HG03025 (cell line): Measurements from ENCODE around the gene PTPRG.

Experiments used
- ATAC-seq: cut with Tn5 transposase; IDR thresholded peaks from one replicate; pipeline ENCODE4 v1.9.1; 2021; ENCODE audit warnings: mild to moderate bottlenecking, moderate library complexity; ENCODE audit not compliant: unreplicated experiment, low FRiP score

The PTPRG gene

DNA sequence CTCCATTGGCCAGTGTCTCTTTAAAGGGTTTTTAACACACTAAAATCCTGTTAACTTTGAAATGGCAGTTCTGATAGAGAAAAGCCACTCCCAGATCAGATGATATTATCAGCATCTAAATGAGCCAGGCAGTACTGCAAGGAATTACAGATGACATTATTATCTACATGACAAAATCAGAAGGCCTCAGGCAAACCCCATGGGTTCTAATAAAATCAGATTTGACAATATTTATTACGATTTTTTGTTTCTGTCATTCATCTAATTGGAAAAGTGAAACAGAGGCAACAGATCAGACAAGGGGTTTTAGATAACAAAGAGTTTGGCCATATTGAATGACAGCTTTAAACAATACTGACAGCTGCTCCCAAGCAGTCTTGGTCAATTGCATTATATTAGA is 699.3 kb downstream of the PTPRG start:
- ATAC-seq = no peak

DNA sequence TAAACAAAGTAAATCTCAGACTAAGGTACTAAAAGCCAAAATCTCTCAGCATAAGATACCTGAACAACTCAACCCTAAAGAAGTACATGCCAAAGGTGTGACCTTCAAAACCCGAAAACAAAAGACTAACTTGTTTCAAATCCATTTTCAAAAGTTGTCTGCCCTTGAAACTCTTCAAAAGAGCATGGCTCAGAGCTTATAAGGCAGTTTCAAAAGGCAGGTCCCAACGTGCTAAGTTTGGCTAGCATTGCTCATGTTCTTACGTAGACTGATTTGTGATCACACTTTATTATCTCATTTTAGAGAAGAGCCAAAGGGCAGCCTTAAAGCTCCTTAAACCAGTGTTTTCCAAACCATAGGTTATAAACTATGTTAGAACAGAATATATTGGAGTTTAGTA is 699.8 kb downstream of the PTPRG start:
- ATAC-seq = no peak

DNA sequence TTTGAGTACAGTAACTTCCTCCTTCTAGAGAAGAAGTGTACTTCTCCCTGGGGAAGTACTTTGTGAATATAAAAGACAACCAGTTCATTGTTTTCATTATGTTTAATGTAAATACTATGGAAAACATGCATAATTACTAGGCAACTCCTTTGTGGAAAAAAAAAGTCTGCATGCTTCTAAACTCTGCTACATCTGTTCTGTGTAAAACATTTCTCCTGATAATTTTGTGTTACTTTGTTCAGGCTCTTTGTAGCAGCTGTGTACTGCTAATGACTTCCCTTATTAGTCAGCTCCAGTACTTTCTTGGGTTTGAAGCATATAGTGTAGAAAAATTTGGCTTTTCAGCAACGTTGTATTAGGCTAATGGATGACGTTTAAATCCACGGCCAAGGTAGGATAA is 700.4 kb downstream of the PTPRG start:
- ATAC-seq = no peak

DNA sequence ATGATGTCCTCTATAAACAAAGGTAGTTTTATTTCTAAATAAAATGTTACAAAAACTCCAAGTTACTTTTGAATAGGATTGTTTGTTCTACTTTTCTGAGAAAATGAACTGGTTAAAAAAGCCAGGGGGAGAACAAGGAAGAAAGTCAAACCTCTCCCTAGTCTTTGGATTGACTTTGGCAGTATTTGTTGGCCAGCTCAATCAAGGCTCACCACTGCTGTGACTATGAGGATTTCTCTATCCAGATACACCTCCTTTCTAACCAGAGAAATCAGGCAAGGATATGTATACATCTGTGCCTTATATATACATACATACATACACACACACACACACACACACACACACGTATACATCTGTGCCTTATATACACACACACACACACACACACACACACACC is 704.2 kb downstream of the PTPRG start:
- no peak for ATAC-seq

DNA sequence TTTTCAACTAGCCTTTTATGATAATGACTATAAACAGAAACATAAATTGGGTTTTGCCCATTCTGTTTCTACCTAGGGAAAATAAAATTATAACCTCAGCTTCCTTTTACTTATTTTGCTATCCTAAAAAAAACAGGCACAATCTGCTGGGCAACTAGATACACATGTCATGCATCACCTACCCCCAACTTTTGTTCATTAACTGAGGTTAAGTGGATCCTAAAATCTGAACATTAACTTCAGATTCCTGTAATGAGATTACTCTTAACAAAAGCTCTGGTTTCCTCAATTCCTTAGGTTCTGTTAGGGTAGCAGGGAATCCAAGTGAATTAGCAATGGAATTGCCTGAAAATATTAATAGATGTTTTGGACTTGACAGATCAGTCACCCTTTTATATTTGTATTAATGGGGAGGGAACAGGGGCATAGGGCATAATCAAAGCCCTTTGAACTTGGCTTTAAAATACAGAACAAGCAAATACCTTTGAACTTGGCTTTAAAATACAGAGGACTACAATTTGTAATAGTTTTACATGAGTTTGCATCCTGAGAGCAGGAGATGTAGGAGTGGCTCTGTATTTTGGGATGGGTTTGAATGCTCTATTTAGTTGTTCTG is 705.4 kb downstream of the PTPRG start:
- no peak for ATAC-seq

DNA sequence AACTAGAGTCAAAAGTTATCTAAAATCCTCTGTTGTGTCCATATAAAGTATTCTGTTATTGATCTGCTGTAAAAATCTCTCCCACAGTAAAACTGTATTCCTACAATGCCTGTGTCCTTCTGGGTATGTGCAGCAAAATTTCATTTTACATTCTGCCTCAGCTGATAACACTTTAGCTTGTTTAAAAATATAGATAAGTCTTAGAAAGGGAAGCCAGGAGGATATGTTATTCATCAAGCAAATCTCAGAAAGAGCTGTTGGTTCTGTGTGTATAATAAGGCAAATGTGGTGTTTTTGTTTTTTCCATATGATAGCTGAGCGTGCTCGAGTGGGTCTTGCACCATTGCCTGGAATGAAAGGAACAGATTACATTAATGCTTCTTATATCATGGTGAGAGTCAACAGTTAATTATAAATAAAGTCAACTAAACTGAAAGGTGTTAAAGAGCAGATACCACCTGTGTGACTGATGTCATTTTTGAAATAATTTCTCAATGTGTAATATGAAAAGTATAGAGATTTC is 715.3 kb downstream of the PTPRG start:
- no peak for ATAC-seq

DNA sequence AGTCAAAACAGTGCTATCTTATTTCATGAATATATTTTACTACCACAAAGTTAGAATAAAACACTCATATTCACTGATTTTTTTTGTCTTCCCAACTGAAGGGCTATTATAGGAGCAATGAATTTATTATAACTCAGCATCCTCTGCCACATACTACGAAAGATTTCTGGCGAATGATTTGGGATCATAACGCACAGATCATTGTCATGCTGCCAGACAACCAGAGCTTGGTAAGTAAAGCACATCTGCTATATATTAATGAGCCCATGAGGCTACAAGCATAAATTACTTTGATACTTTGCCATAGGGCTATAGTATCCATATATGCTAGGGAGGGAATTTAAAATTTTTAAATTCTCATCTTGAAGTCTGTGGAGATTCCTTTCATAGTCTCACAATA is 716.1 kb downstream of the PTPRG start:
- ATAC-seq = no peak

DNA sequence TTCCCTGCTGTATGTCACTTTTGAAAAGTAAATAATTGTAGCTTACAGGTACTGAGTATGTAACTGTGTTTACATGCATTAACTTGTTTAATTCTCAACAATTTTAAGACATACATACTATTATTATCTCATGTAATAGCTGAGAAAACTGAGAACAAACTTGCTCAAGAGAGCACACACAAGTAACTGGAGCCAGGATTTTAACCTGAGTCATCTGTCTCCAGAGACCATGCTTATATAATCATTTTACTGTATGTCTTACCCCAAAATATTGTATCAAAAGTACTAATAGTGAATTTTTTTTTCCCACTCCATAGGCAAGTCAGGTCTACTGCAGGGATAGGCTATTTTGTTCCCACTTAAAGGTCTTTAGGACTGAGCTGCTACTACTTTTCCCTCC is 716.6 kb downstream of the PTPRG start:
- ATAC-seq = no peak

DNA sequence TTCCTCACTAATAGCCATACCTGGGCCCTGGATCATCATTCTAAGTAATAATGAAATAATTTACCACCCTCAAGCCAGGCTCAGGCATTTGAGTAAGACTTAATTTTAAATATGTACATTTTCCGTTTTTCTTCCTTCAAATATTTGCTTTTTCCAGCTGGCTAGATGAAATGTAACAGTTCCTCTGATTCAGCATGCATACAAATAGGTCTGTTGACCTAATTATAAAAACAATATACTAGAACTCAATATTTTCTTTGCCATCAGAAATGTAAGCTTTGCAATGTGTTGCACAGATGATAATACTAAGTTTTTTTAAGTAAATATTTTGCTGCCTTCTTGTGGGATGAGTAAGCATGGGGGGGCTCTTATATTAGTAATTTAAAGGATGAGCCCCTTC is 720.4 kb downstream of the PTPRG start:
- ATAC-seq = no peak

DNA sequence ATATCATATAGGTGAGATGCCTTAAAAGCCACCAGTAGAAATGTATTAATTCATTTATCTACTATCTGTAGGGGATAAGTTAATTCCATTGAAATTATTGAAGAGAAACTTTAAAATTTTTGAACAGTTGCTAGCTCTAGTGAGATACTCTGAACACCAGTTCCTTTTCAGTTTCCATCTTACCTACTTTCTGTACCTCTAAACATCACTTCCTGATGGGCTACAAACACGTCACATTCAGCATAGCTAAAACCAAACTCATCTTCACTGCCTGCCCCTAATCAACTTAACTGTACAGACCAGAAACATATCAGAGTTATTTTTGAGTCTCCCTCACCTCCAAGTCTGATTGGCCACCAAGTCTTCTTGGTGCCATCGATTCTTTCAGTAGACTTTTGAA is 723.1 kb downstream of the PTPRG start:
- no peak for ATAC-seq

DNA sequence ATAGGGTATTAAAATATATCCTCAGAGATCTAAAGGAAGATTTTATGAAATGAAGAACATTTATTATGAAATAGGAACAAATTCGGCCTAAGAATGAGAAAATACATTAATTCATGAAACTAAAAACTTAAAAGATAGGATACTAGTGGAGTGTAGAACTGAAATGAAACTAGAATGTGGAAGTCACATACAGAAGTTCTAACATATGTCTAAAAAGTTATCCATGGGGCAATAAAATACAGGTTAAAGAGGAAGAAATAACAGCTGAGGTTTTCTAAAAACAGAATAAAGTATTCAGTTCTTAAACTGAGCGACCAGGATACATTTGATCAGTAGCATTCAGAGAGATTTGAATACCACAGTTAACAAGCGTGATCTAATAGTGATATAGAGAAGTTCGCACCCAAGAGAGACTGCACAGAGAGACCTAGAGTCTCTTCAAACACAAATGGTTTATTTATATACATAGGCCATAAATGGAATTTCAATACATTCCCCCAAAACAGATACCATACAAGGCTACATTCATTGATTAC is 726.1 kb downstream of the PTPRG start:
- ATAC-seq = no peak

DNA sequence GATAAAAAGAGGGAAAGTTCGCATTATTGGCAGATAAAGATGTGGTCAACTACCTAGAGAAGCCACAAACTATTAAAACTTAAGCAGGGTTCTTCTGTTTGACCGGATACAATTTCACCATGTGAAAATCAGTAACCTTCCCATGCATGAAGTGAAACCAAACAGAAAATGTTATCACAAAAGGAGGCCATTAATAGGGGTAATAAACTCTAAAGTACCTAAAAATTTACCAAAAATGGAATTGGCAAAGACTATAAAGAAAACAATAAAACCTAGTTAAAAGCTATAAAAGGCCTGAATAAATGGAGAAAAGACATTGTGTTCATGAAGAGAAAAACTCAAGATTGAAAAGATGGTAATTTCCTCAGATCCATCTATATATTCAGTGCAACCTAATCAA is 728.6 kb downstream of the PTPRG start:
- no peak for ATAC-seq

DNA sequence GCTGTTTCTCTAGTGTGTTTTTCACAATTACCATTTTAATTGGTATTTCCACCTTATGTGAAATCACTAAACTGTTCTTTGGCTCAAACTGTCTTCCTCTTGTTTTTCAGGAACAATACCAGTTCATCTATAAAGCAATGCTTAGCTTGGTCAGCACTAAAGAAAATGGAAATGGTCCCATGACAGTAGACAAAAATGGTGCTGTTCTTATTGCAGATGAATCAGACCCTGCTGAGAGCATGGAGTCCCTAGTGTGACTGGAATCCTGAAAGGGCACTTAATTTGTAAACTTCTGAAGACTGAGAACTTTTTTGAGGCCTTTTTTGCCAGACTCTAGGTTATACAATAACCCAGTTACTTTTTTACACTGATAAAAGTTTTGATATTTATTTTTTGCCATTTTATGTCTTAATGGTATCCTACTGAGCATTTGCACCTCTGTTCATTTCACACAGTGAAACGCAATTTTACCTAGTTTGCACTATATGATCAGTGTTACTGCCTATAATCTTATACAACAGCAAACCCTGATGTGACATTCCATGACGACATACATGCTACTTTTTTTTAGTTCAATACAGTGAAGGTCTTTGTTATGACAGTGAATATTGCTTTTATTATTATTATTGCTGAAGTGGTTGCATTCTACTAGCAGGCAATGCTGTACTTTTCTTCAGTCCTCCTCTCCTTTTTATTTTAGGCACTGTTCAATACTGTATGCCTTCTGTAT is 731.8 kb downstream of the PTPRG start:
- ATAC-seq = no peak

DNA sequence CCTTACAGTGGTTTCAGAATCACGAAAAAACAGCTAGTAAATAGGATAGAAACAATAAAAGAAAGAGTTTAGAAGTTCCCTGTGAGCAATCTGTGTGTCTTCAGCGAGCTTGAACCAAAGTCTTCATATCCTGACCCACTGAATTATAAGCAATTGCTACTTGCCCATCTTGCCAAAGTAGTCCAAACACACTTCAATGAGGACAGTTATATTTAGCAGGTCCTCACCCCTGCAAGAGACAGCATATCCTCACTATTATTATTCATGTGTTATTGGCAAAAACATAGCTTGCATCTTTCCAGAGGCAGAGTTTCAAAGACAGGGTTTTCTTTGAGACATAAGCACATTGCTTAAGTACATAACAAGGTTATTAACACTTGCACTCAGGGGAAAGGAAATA is 734.2 kb downstream of the PTPRG start:
- ATAC-seq = no peak

DNA sequence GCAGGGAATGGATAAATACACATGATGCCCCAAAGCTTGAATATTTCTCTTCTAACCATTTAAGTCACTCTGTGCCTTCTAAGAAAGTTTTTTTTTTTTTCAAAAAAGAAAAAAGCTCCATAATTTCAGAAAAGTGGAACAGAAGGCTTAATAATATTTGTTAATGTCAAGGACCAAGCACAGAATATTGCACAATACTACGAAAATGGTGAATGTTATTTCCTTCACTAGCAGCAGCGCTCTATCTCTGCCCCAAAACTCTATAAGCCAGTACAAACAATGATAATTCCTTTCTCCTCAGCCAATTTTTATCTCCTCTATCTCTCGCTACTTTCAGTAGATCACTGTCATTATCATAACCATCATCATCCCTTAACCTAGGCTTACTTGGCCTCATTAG is 739.2 kb downstream of the PTPRG start:
- no peak for ATAC-seq

DNA sequence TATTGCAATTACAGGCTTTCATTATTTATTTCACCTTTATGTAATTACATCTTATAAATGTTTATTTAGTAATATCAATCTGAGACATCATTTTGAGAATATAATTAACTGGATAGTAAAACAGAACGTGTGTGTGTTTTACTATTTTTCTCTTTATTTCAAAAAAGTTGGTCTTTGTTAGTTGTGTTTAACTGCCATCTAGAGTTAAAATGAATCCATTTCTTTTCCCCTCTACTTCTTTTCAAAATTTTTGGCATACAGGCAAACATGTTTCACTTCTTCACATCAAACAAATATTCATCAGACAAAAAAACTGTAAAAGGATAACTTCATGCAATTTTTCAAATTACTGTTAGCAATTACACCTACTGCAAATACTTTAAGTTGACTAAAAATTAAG is 750.8 kb downstream of the PTPRG start:
- no peak for ATAC-seq

DNA sequence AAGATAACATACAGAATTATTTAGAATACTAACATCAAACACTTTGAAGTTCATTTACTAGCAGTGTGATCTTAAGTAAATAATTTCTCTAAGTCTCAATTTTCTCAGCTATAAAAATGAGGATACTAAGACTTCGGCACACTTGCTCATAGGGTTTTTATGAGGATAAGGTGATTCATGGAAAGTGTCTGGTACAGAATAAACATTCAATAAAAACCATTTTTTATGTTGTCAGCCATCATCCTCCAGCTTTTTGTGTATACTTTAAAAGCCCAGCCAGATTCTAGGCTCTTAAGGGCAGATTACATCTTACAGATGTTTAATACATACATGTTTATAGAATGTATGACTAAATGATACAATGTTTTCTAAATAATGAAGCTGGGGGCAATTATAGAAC is 755.2 kb downstream of the PTPRG start:
- ATAC-seq = no peak

DNA sequence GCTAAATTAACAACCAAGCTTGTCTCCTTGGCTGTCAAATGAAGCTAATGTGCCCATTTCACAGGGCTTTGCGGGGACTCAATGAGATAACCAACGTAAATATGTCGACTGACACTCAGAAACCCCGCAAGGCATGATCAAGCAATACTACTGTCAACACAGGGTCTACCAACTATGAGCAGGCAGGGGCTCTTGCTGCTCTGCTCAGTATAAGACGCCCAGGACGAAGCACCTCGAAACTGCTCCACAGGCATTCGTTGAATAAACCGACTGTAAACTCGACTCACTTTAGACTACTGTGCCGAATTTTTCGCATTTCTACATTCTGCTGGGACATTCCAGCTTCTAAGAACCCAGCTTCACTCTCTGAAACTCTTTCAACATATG is 757.0 kb downstream of the PTPRG start:
- ATAC-seq = no peak

DNA sequence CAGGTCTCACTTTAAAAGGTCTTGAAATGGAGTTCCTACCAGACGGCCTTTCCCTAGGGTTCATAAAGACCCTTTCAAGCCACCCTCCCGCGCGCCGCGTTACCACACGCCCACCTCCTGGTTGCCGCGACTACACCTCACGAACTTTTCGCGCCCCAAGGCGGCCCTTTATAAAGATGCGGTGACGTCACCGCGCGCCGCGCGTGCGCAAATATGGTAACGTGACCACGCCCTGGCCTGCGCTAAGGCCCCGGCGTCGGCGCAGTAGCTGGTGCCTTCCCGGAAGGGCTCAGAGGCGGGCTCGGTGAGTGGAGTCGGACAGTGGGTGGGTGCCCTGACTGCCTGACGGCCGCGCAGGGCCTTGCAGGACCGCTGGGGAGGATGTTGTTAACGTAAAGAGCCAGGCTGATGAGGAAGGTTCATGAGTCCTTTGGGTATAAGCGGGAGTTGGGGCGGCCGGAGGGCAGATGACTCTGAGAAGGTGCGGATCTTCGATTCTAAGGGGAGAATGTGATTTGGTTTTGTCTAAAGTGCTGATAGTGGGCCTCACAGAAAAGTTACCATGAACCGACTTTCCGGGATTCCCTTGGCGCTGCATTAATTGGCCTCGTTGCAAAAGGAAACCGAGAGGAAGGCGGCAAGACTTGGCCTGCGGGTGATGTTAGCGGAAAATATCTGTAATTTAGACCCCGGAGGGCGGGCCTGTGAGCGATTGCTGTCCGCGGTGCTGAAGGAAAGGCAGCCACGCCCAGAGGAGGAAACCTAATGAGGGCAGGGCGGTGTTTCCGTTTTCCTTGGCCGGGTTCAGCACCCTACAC is 757.6 kb downstream of the PTPRG start:
- ATAC-seq = peak; percentile 96

DNA sequence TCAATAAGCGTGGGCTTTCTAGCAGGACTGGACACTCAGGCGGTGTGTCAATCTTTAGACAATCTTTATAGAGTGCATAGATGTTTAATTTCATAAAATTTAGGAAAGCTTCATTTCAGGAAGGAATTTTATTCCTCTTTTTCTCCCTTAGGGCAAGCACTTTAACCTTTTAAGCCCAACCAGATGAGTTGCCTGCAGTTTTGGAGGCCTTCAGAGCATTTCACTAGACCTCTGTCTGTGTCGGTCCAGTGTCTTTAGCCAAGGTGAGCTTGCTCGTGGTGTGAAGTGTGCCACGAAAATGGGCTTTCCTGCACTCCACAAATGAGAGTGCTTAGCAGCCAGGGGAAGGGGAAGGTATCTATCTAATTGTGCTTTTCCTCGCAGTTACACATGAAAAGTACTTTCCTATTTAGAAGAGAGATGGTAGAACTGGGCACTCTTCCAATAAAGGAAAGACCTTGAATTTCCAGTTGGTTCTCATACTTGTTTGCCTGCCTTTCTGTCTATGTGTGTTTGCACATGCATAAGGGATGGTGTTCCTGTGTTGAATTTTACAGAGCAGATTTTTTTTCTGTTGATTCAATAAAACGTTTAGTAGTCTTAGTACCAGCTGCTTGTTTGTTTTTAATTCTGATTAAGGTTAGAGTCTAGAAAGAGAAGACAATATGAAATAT is 758.3 kb downstream of the PTPRG start:
- no peak for ATAC-seq

DNA sequence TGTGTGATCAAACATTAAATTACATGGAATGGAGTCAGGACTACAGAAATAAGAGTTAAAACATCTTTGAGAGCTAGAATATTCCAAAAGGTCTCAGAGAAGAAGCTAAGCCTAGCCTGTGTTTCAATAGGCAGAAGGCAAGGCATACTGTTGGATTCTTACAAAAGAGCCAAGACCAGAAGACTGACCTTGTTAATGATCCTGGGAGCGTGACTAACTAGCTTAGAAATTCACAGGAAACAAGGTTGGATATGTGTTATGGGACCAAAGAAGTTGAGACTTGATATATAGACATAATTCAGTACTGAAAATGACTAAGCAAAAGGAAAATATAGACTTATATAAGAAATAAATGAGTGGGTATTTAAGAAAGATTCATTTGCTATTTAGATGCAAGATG is 761.9 kb downstream of the PTPRG start:
- ATAC-seq = no peak
